Type B pancreatic cell (in vitro differentiated cells): ENCODE data around the gene NME2. TPM values are rescaled to one million over a fixed set of nuclear protein-coding genes. Genes with fewer than 3 reads are reported as not detected.

Experiments used
- DNase-seq: peaks from one replicate; pipeline ENCODE4 v3.0.0; 2021; ENCODE audit warnings: mixed read lengths; ENCODE audit not compliant: unreplicated experiment; ENCODE audit errors: extremely low spot score
- H3K27ac Mint-ChIP-seq: 2 replicates; pipeline ENCODE4 v1.8.0; 2021; ENCODE audit warnings: mild to moderate bottlenecking, mixed read lengths
- H3K27me3 Mint-ChIP-seq: 2 replicates; pipeline ENCODE4 v1.8.0; 2021; ENCODE audit warnings: mixed read lengths
- H3K36me3 Mint-ChIP-seq: 2 replicates; pipeline ENCODE4 v1.8.0; 2021; ENCODE audit warnings: mixed read lengths
- H3K4me1 Mint-ChIP-seq: one replicate; pipeline ENCODE4 v1.8.0; 2021; ENCODE audit warnings: mixed read lengths; ENCODE audit not compliant: unreplicated experiment
- H3K4me3 Mint-ChIP-seq: 2 replicates; pipeline ENCODE4 v1.8.0; 2021; ENCODE audit warnings: mild to moderate bottlenecking, mixed read lengths
- H3K9me3 Mint-ChIP-seq: 2 replicates; pipeline ENCODE4 v1.8.0; 2021; ENCODE audit warnings: mixed read lengths
- CTCF ChIP-seq: fragments of 200-600 bp; sonication (generic); conservative IDR thresholded peaks from 2 replicates; pipeline ENCODE4 v1.5.0; 2021; ENCODE audit warnings: antibody characterized with exemption, mild to moderate bottlenecking
- total RNA-seq: library from RNA; stranded (reverse); gene quantifications from 2 replicates; pipeline ENCODE4 v1.2.1, GENCODE V29; 2021; ENCODE audit warnings: low replicate concordance

NME2 gene
- total RNA-seq, 1 donor from 2014 or later = 481 TPM

- DNase-seq = no peak
- H3K4me3 Mint-ChIP-seq = no peak overlapping the region
- H3K36me3 Mint-ChIP-seq = peaks cover 28% of the 10 kb centered on the region
- H3K4me1 Mint-ChIP-seq = no peaks in the 10 kb centered on the region
- H3K27me3 Mint-ChIP-seq = no peaks in the 10 kb centered on the region
- no peaks in the 10 kb centered on the region for H3K9me3 Mint-ChIP-seq
- no peak overlapping the region for H3K27ac Mint-ChIP-seq
- TF ChIP-seq CTCF = no peak
These were observed 55.1 kb downstream of the NME2 start for GRCh38 chr17:51221322-51221721.

Other genes starting within 250 kb of the NME2 start
- 73.2 and 82.9 TPM in 2 replicates for gene SPAG9, start 45.5 kb upstream of the NME2 start, total RNA-seq
- 143 and 163 TPM in 2 replicates for gene NME1, start 12.9 kb upstream of the NME2 start, total RNA-seq
- 24.7 and 35.9 TPM in 2 replicates for gene MBTD1, start 93.6 kb downstream of the NME2 start, total RNA-seq
- gene UTP18, start 94.1 kb downstream of the NME2 start, total RNA-seq = 29.4 and 38.8 TPM in 2 replicates